NCI-H128 (cell line): Measurements from ENCODE around the gene GPR146.

ENCODE experiments used
- DNase-seq: peaks from one replicate; lab custom pipeline; 2025; ENCODE audit not compliant: unreplicated experiment; lab: John Stamatoyannopoulos, UW

GPR146 gene

DNA sequence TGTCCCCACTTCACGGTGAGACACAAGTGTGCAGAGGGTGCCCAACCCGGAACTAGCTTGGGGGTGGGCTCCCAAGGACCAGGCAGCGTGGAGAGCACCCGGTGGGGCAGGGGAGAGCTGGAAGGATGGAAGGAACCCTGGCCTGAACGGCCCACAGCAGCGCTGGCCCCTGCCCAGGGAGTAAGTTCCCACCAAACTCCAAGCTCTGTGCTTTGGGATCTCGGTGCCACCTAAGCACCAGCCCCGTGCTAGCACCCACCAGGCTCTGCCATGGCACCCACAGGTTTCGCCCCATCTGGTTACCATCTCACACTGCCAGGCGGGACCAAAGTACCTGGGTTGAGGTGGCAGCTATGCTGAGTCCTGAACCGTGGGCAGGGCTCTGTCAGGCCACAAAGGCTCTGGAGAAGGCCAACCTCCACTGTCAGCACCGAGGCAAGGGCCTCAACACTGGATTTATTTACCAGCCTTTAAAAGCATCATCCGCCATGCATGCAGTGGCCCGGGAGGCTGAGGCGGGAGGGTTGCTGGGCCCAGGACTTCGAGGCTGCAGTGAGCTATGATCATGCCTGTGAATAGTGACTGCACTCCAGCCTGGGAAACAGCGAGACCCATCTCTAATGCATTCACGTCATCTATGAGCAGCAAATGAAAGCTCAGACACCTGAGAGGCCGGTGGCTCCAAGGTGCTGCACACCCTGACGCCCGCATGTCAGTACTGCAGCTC lies 59.6 kb downstream of the GPR146 start:
- no peak for DNase-seq

DNA sequence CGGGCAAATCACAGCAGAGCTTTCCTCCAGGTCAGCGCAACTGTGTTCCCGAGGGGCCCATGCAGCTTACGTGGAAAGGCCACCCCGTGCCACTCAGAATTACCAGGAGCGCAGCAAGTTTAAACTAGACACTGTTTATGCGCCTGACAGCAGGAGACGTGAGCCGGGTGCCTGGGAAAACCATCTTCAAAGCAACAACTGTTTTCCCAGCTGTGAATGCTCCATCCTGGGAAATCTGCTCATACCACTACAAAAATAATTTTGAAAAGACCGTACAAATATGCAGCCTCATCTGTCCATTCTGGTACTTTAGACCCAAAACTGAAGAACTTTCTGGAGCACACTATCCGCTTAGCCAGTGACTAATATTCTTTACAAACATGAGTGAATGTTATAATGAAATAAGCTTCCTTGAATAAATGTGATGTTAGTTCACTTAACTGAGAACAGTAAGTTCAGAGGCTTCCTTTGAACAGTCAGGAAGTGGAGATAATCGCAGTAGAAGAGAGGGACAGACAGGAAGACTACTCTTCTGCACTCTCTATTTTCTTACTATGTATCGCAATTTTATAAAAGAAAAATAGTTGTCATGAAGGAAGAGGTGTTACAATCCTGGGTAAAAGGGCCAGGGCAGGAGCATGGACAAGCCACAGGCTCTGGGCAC lies 60.3 kb downstream of the GPR146 start:
- DNase-seq = no peak

DNA sequence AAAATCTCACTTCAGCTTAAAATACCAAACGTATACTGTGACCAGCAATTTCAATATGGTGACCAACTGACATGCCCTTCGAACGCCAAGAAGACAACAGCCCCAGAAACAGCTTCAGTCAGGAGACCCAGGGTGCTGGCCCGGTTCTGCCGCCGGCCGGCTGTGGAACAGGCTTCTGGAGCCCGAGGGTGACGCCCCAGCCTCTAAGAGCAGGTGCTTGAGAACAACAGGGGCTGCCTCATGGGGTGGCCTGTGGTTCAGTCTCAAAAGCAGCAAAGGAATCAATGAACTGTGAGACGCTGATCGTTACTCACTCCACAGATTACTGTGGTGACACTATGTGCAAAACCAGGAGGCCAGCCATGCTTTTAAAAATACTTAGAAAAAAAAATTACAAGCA lies 60.8 kb downstream of the GPR146 start:
- no peak for DNase-seq

DNA sequence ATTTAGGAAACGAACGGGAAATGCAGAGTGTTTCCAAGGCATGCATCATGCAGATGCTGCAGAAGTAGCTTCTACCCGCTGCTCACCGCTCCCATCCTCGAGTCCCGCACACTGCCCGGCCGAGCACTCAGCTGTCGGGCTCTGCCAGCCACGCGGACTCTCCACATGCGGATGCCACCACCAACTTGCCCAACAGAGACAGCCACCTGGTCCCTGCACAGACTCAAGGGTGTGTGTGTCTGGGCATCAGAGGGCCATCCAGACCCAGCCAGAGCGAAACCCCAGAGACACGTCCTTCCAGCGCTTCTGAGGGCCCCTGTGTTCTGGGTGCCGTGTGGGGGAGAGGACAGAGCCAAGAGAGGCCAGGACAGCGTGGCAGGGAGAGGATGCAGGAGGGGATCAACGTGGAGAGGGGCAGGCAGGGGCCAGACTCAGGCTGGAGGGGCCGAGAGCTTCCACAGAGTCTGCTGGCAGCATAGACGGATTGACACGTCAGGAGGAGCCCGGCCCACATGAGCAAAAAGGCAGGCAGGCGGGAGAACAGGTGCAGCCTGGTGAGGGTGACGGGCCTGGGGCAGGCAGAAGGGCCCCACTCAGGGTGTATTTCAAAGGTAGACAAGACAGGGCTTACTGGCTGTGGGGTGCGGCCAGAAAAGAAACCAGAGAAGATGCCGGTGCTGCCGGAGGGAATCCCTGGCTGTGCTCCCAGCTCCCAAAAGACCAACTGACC lies 61.9 kb downstream of the GPR146 start:
- DNase-seq = no peak

DNA sequence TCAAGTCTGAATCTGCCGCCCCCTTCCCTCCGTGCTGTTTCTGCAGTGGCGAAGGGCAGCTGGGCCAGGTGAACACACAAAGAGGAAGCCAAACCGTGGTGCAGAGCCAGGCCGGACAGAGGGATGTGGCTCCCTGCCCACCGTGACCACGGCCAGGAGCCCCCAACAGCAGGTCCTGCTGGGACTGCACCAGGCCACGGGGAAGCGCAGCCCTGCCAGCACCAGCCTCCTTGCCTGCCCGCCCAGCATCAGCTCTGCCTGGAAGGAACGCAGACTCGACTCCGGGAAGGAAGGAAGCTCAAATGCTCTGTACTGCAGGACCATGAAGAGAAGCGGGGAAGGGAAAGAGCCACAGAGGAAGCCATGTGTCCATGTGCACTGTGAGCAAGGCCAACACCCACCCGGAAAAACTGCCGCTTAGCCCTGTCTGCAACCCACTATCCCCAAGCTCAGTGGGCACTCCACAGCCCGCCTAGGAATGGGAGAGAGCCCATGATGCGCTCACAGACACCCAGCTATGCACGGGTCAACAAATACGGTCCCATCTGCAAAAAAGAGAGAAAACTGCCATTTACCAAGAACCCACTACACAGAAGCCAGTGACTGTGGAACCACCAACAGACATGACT lies 62.6 kb downstream of the GPR146 start:
- DNase-seq = no peak

DNA sequence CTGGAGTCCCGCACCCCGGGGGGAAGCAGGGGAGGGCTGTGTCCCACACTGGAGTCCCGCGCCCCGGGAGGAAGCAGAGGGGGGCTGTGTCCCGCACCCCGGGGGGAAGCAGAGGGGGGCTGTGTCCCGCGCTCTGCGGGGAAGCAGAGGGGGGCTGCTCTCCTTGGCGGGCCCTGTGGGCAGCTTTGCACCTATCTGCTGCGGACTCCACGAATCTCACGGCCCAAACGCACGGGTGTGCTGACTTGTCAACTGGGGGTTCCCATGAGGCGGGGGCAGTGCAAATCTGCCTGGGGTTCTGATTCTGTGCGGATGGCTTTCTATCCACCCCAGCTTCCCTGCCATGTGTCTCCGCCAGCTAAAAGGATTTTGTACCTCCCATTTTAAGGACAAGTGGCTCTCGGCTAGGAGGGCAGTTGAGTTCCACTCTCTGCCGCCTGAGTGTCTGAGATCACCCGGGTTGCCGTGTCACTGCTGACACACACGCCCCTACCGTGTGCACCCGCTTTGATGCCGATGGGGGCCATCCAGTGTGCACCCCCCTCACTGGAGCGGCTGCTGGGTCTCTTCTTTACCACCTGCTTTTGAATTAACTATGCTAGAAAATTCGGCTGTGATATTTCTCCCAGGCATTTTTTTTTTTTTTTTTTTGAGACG lies 64.0 kb downstream of the GPR146 start:
- DNase-seq = no peak
